Karpas-422 (cell line): ENCODE data around the gene MED27. TPM values are rescaled to one million over a fixed set of nuclear protein-coding genes. Genes with fewer than 3 reads are reported as not detected.

Experiments used
- DNase-seq: peaks from one replicate; pipeline ENCODE4 v3.0.0-alpha.2; 2015
- H2AFZ ChIP-seq: fragments of 200-600 bp; sonication (generic); 2 replicates; pipeline ENCODE4 v1.6.1; 2014; ENCODE audit warnings: antibody characterized with exemption, low read length, mixed read lengths
- H3K27ac ChIP-seq: fragments of 200-600 bp; sonication (generic); 2 replicates; pipeline ENCODE4 v1.5.1; 2014; ENCODE audit warnings: mild to moderate bottlenecking, low read length, moderate library complexity
- H3K27me3 ChIP-seq: fragments of 200-600 bp; sonication (generic); 2 replicates; pipeline ENCODE4 v1.6.1; 2014; ENCODE audit warnings: low read length, mixed read lengths
- H3K36me3 ChIP-seq: fragments of 200-600 bp; sonication (generic); 2 replicates; pipeline ENCODE4 v1.6.1; 2014; ENCODE audit warnings: low read length, mixed read lengths; ENCODE audit not compliant: insufficient read depth
- H3K4me1 ChIP-seq: fragments of 200-600 bp; sonication (generic); 2 replicates; pipeline ENCODE4 v1.6.1; 2014; ENCODE audit warnings: mild to moderate bottlenecking, low read length, mixed read lengths
- H3K4me2 ChIP-seq: fragments of 200-600 bp; sonication (generic); 2 replicates; pipeline ENCODE4 v1.6.1; 2014; ENCODE audit warnings: low read length, low read depth, mild to moderate bottlenecking; ENCODE audit not compliant: poor library complexity, severe bottlenecking
- H3K4me3 ChIP-seq: fragments of 200-600 bp; sonication (generic); 2 replicates; pipeline ENCODE4 v1.5.1; 2014; ENCODE audit warnings: mild to moderate bottlenecking, antibody characterized with exemption, low read length, mixed read lengths
- H3K79me2 ChIP-seq: fragments of 200-600 bp; sonication (generic); 2 replicates; pipeline ENCODE4 v1.6.1; 2014; ENCODE audit warnings: mild to moderate bottlenecking, low read length, mixed read lengths
- H3K9ac ChIP-seq: fragments of 200-600 bp; sonication (generic); 2 replicates; pipeline ENCODE4 v1.6.0; 2014; ENCODE audit warnings: low read length
- H3K9me2 ChIP-seq: fragments of 200-600 bp; sonication (generic), shearing (Covaris generic); replicated peaks from 2 replicates; pipeline ENCODE4 v1.6.0; 2014; ENCODE audit warnings: mild to moderate bottlenecking, low read length, moderate library complexity; ENCODE audit not compliant: insufficient read depth
- H3K9me3 ChIP-seq: fragments of 300-700, 200-600 bp; sonication (generic); 2 replicates; pipeline ENCODE4 v1.6.1; 2014; ENCODE audit warnings: low read length, mixed read lengths
- H4K20me1 ChIP-seq: fragments of 200-600 bp; sonication (generic); 2 replicates; pipeline ENCODE4 v1.6.1; 2014; ENCODE audit warnings: mild to moderate bottlenecking, antibody characterized with exemption, low read length, low read depth; ENCODE audit not compliant: insufficient read depth
- total RNA-seq: library from RNA; depleted of rRNA; stranded (reverse); fragments of >200 nt; shearing (Covaris generic); gene quantifications from 2 replicates; pipeline ENCODE4 v1.2.3, GENCODE V29; 2014; ENCODE audit warnings: low replicate concordance

Gene MED27
- total RNA-seq, 1 experiment from 2014 or later, result 19.8 TPM

- Histone ChIP-seq H3K4me1 (no peaks in the 10 kb centered on the region), H2AFZ (no peak overlapping the region), H3K9me2 (no peaks in the 10 kb centered on the region), H3K36me3 (no peaks in the 10 kb centered on the region), H3K9ac (no peak overlapping the region), H3K27ac (no peak overlapping the region), H4K20me1 (0 out of 2 replicates have a peak, but pooled peaks cover 6% of the 10 kb centered on the region), H3K79me2 (no peaks in the 10 kb centered on the region), H3K27me3 (no peaks in the 10 kb centered on the region), H3K4me2 (no peak overlapping the region), H3K4me3 (no peak overlapping the region), H3K9me3 (no peaks in the 10 kb centered on the region)
- no peak for DNase-seq
Measured at GRCh38 chr9:131854896-131855613, 224.6 kb downstream of the MED27 start.

DNA sequence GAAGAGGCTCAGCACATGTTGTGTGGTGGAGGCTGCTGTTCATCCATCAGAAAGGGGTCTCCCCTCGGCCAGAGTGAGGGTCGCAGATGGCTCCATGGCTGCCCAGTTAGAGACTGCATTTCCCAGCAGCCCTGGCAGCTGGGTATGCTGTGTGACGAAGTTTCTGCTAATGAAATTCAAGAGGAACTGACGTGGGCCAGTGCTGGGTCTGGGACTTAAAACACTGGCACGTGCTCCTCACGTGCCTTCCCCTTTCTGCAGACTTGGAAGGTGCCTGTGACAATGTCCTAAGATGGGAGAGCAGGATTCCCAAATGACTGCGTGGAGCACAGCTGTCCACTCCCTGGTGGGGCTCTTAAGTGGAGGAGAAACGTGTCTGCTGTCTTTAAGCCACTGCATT lies 225.3 kb downstream of the MED27 start:
- Histone ChIP-seq H4K20me1 (0 out of 2 replicates have a peak, but pooled peaks cover 6% of the 10 kb centered on the region), H3K4me2 (no peak overlapping the region), H3K36me3 (no peaks in the 10 kb centered on the region), H3K27me3 (no peaks in the 10 kb centered on the region), H3K9ac (no peak overlapping the region), H2AFZ (no peak overlapping the region), H3K9me3 (no peaks in the 10 kb centered on the region), H3K4me3 (no peak overlapping the region), H3K9me2 (no peaks in the 10 kb centered on the region), H3K27ac (no peak overlapping the region), H3K79me2 (no peaks in the 10 kb centered on the region), H3K4me1 (no peaks in the 10 kb centered on the region)
- DNase-seq, result peak; percentile 50

DNA sequence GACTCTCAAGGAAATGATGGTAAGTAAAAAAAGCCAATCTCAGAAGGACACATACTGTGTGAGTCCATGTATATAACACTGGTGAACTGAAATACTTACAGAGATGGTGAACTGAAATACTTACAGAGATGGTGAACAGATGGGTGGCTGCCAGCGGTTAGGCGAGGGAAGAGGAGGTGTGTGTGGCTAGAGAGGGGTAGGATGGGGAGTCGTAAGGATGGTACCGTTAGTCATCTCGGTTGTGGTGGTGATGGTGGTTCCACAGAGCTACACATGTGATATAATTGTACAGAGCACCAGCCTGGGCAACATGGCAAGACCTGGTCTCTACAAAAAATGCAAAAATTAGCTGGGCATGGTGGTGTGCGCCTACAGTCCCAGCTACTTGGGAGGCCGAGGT lies 226.2 kb downstream of the MED27 start:
- no peaks in the 10 kb centered on the region for H3K9me2 ChIP-seq
- no peak overlapping the region for H3K27ac ChIP-seq
- no peak overlapping the region for H3K4me2 ChIP-seq
- no peak overlapping the region for H3K4me3 ChIP-seq
- H3K79me2 ChIP-seq, result no peaks in the 10 kb centered on the region
- DNase-seq, result no peak
- H3K9ac ChIP-seq, result no peak overlapping the region
- H3K4me1 ChIP-seq, result no peaks in the 10 kb centered on the region
- H3K36me3 ChIP-seq, result no peaks in the 10 kb centered on the region
- no peaks in the 10 kb centered on the region for H3K9me3 ChIP-seq
- H4K20me1 ChIP-seq, result 0 out of 2 replicates have a peak, but pooled peaks cover 6% of the 10 kb centered on the region
- H2AFZ ChIP-seq, result no peak overlapping the region
- no peaks in the 10 kb centered on the region for H3K27me3 ChIP-seq

GRCh38 chr9:131851414-131851813 lies 228.3 kb downstream of the MED27 start:
- H3K4me1 ChIP-seq, result no peaks in the 10 kb centered on the region
- H3K79me2 ChIP-seq, result no peaks in the 10 kb centered on the region
- no peaks in the 10 kb centered on the region for H3K36me3 ChIP-seq
- H3K27ac ChIP-seq, result no peak overlapping the region
- H3K4me2 ChIP-seq, result no peak overlapping the region
- no peaks in the 10 kb centered on the region for H3K9me2 ChIP-seq
- H2AFZ ChIP-seq, result no peak overlapping the region
- 0 out of 2 replicates have a peak, but pooled peaks cover 6% of the 10 kb centered on the region for H4K20me1 ChIP-seq
- no peak overlapping the region for H3K4me3 ChIP-seq
- DNase-seq, result no peak
- no peaks in the 10 kb centered on the region for H3K27me3 ChIP-seq
- no peak overlapping the region for H3K9ac ChIP-seq
- no peaks in the 10 kb centered on the region for H3K9me3 ChIP-seq

DNA sequence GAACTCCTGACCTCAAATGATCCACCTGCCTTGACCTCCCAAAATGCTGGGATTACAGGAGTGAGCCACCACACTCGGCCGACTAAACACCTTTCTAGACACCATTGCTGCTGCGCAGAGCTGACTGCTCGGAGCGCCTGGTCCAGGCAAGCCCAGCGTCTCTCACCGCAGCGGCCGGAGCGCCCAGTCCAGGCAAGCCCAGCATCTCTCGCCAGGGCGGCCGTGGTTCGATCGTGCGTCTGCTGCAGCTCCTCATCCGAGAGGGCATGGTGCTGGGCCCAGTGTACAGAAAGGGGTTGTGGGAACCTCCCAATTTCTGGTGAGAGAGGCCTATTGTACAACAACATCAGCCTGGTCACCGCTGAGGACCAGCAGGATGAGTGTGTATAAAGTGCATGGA lies 230.3 kb downstream of the MED27 start:
- Histone ChIP-seq H4K20me1 (0 out of 2 replicates have a peak, but pooled peaks cover 6% of the 10 kb centered on the region), H2AFZ (no peak overlapping the region), H3K27ac (no peak overlapping the region), H3K9me2 (no peaks in the 10 kb centered on the region), H3K4me3 (no peak overlapping the region), H3K9me3 (no peaks in the 10 kb centered on the region), H3K4me1 (no peaks in the 10 kb centered on the region), H3K36me3 (no peaks in the 10 kb centered on the region), H3K27me3 (no peaks in the 10 kb centered on the region), H3K9ac (no peak overlapping the region), H3K4me2 (no peak overlapping the region), H3K79me2 (no peaks in the 10 kb centered on the region)
- DNase-seq, result no peak

- H3K4me1 ChIP-seq, result no peaks in the 10 kb centered on the region
- H3K9me3 ChIP-seq, result no peaks in the 10 kb centered on the region
Measured at GRCh38 chr9:131848570-131849160, 231.0 kb downstream of the MED27 start.

DNA sequence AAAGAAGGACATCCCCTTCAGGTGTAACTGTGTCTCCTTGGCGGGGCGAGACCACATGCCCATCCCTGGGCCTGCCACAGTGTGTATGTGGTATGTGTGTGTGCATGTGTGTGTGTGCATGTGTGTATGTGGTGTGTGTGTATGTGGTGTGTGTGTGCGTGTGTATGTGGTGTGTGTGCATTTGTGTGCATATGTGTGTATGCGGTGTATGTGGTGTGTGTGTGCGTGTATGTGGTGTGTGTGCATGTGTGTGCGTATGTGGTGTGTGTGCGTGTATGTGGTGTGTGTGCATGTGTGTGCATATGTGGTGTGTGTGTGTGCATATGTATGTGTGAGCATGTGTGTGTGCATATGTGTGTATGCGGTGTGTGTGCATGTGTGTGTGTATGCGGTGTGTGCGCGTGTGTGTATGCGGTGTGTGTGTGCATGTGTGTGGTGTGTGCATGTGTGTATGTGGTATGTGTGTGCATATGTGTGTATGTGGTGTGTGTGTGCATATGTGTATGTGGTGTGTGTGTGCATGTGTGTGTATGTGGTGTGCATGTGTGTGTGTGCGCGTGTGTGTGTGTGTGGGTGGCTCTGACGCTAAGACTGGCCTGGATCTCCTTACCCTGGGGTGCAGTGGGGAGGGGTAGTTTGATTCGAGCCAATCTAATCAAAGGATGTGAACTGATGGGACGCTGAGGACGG lies 231.9 kb downstream of the MED27 start:
- no peak for DNase-seq
- Histone ChIP-seq H3K36me3 (no peaks in the 10 kb centered on the region), H3K27me3 (no peaks in the 10 kb centered on the region)

More at GRCh38 chr9:131848570-131849160, 231.0 kb downstream of the MED27 start:
- no peaks in the 10 kb centered on the region for H3K9me2 ChIP-seq
- no peaks in the 10 kb centered on the region for H3K36me3 ChIP-seq
- DNase-seq, result no peak
- H4K20me1 ChIP-seq, result 0 out of 2 replicates have a peak, but pooled peaks cover 6% of the 10 kb centered on the region
- no peaks in the 10 kb centered on the region for H3K27me3 ChIP-seq
- no peak overlapping the region for H2AFZ ChIP-seq
- no peaks in the 10 kb centered on the region for H3K79me2 ChIP-seq
- H3K4me3 ChIP-seq, result no peak overlapping the region
- H3K9ac ChIP-seq, result no peak overlapping the region
- no peak overlapping the region for H3K4me2 ChIP-seq
- no peak overlapping the region for H3K27ac ChIP-seq

More for the DNA sequence above, 231.9 kb downstream of the MED27 start:
- Histone ChIP-seq H3K4me3 (no peak overlapping the region), H3K9me2 (no peaks in the 10 kb centered on the region), H3K4me2 (no peak overlapping the region), H3K4me1 (no peaks in the 10 kb centered on the region), H3K79me2 (no peaks in the 10 kb centered on the region), H3K9me3 (no peaks in the 10 kb centered on the region), H2AFZ (no peak overlapping the region), H3K9ac (no peak overlapping the region), H3K27ac (no peak overlapping the region), H4K20me1 (no peaks in the 10 kb centered on the region)
